Measurements from ENCODE around the gene TMC1. TPM values are rescaled to one million over a fixed set of nuclear protein-coding genes. Genes with fewer than 3 reads are reported as not detected.

Gene TMC1
- total and polyA plus RNA-seq, 2 of the 13 experiments (the other 11 are each of a cell fraction or from before 2014, with no cell fraction given), result 0.02 to 0.03 TPM

DNA sequence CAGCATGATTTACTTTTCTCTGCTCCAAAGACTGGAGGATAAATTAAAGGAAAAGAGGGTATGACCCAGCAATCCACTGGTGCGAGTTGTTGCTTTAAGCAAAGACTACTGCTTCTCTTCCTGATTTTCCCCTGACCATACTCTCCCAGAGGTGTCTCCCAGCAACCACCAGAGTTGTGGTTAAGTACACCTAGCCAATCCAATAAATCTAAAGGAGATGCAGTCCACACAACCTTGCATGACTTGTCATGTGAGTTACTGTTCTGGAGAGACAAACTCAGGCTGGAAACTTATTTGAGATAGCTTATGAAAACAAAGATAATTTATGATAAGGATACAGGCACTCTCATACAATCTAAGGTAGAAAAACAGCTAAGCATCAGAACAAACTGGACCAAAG, 11.9 kb downstream of the TMC1 start:
- no peak for ATAC-seq
- no peak overlapping the region for H3K9ac ChIP-seq (ENCODE audit: insufficient read depth, low read depth, low read length)
- no peaks in the 10 kb centered on the region for H3K4me1 ChIP-seq (ENCODE audit: insufficient read depth, low read length)
- BruUV-seq (replicated peaks), result no TSS peak
- in situ Hi-C loops (cut with HindIII; ENCODE audit: extremely low pct_ligation_motif_present, low pct_unique_long_range_greater_than_20kb) (no loop called here), intact Hi-C loops (cut with micrococcal nuclease; ENCODE audit: unreplicated experiment) (no loop called here)
- no peak overlapping the region for H3K4me3 ChIP-seq (replicated peaks in 1 of 3; ENCODE audit: insufficient read depth in 1 of 3, low read depth in 2 of 3, low read length in 3 of 3)
- ChIA-PET POLR2A (no interaction called here), CTCF (ENCODE audit: low intra/inter-chr PET ratio, low total read pairs) (no interaction called here)
- no peak overlapping the region for H3K4me2 ChIP-seq (ENCODE audit: low read depth, low read length)
- H3K9me3 ChIP-seq (ENCODE audit: low read length), result no peaks in the 10 kb centered on the region
- no peak overlapping the region for H2AFZ ChIP-seq (ENCODE audit: low read length)
- FAIRE-seq, result no peak
- H4K20me1 ChIP-seq (ENCODE audit: insufficient read depth, low read length), result no peaks in the 10 kb centered on the region
- no peaks in the 10 kb centered on the region for H3K79me2 ChIP-seq (ENCODE audit: insufficient read depth, low read length)
- H3K36me3 ChIP-seq (replicated peaks in 1 of 2; ENCODE audit: control insufficient read depth in 1 of 2, insufficient read depth in 2 of 2, low read length in 2 of 2), result no peaks in the 10 kb centered on the region
- H3K27me3 ChIP-seq (ENCODE audit: control insufficient read depth in 1 of 2, insufficient read depth in 2 of 2, low read length in 2 of 2), result no peaks in the 10 kb centered on the region
- WGBS (ENCODE audit: low lambda C conversion rate), result 12% methylated on average over 1 of the region's 1 CpG
- no peak overlapping the region for H3K27ac ChIP-seq (ENCODE audit: extremely low read length, insufficient read depth, low read length)
- no peak for DNase-seq (ENCODE audit: low spot score)
- TF ChIP-seq ZNF451 (CRISPR knock-in tag; IDR thresholded peaks at IDR 0.05), result no peak
- TF ChIP-seq, protein P1, sequence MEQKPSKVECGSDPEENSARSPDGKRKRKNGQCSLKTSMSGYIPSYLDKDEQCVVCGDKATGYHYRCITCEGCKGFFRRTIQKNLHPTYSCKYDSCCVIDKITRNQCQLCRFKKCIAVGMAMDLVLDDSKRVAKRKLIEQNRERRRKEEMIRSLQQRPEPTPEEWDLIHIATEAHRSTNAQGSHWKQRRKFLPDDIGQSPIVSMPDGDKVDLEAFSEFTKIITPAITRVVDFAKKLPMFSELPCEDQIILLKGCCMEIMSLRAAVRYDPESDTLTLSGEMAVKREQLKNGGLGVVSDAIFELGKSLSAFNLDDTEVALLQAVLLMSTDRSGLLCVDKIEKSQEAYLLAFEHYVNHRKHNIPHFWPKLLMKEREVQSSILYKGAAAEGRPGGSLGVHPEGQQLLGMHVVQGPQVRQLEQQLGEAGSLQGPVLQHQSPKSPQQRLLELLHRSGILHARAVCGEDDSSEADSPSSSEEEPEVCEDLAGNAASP (CRISPR knock-in tag; IDR thresholded peaks at IDR 0.05; ENCODE audit: borderline replicate concordance), result no peak
- no peak for TF ChIP-seq PTBP1 (IDR thresholded peaks at IDR 0.05; ENCODE audit: low read depth, low read length, poor library complexity, severe bottlenecking)
- no peak for TF ChIP-seq JARID2 (CRISPR knock-in tag; IDR thresholded peaks at IDR 0.05; ENCODE audit: insufficient replicate concordance)
- no peak for TF ChIP-seq NR1H2 (CRISPR knock-in tag; IDR thresholded peaks at IDR 0.05; ENCODE audit: borderline replicate concordance, low read depth)
- TF ChIP-seq ZNF589 (CRISPR knock-in tag; conservative IDR thresholded peaks at IDR 0.05), result no peak
- no peak for TF ChIP-seq ASH2L (IDR thresholded peaks at IDR 0.05; ENCODE audit: insufficient read length, low read depth, low read length)
- TF ChIP-seq MTA1 (CRISPR knock-in tag; IDR thresholded peaks at IDR 0.05; ENCODE audit: borderline replicate concordance), result no peak
- no peak for TF ChIP-seq ZNF562 (CRISPR knock-in tag; IDR thresholded peaks at IDR 0.05; ENCODE audit: borderline replicate concordance)
- TF ChIP-seq, protein P2, sequence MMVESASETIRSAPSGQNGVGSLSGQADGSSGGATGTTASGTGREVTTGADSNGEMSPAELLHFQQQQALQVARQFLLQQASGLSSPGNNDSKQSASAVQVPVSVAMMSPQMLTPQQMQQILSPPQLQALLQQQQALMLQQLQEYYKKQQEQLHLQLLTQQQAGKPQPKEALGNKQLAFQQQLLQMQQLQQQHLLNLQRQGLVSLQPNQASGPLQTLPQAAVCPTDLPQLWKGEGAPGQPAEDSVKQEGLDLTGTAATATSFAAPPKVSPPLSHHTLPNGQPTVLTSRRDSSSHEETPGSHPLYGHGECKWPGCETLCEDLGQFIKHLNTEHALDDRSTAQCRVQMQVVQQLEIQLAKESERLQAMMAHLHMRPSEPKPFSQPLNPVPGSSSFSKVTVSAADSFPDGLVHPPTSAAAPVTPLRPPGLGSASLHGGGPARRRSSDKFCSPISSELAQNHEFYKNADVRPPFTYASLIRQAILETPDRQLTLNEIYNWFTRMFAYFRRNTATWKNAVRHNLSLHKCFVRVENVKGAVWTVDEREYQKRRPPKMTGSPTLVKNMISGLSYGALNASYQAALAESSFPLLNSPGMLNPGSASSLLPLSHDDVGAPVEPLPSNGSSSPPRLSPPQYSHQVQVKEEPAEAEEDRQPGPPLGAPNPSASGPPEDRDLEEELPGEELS (CRISPR knock-in tag; IDR thresholded peaks at IDR 0.05), result no peak
- TF ChIP-seq, protein P3, sequence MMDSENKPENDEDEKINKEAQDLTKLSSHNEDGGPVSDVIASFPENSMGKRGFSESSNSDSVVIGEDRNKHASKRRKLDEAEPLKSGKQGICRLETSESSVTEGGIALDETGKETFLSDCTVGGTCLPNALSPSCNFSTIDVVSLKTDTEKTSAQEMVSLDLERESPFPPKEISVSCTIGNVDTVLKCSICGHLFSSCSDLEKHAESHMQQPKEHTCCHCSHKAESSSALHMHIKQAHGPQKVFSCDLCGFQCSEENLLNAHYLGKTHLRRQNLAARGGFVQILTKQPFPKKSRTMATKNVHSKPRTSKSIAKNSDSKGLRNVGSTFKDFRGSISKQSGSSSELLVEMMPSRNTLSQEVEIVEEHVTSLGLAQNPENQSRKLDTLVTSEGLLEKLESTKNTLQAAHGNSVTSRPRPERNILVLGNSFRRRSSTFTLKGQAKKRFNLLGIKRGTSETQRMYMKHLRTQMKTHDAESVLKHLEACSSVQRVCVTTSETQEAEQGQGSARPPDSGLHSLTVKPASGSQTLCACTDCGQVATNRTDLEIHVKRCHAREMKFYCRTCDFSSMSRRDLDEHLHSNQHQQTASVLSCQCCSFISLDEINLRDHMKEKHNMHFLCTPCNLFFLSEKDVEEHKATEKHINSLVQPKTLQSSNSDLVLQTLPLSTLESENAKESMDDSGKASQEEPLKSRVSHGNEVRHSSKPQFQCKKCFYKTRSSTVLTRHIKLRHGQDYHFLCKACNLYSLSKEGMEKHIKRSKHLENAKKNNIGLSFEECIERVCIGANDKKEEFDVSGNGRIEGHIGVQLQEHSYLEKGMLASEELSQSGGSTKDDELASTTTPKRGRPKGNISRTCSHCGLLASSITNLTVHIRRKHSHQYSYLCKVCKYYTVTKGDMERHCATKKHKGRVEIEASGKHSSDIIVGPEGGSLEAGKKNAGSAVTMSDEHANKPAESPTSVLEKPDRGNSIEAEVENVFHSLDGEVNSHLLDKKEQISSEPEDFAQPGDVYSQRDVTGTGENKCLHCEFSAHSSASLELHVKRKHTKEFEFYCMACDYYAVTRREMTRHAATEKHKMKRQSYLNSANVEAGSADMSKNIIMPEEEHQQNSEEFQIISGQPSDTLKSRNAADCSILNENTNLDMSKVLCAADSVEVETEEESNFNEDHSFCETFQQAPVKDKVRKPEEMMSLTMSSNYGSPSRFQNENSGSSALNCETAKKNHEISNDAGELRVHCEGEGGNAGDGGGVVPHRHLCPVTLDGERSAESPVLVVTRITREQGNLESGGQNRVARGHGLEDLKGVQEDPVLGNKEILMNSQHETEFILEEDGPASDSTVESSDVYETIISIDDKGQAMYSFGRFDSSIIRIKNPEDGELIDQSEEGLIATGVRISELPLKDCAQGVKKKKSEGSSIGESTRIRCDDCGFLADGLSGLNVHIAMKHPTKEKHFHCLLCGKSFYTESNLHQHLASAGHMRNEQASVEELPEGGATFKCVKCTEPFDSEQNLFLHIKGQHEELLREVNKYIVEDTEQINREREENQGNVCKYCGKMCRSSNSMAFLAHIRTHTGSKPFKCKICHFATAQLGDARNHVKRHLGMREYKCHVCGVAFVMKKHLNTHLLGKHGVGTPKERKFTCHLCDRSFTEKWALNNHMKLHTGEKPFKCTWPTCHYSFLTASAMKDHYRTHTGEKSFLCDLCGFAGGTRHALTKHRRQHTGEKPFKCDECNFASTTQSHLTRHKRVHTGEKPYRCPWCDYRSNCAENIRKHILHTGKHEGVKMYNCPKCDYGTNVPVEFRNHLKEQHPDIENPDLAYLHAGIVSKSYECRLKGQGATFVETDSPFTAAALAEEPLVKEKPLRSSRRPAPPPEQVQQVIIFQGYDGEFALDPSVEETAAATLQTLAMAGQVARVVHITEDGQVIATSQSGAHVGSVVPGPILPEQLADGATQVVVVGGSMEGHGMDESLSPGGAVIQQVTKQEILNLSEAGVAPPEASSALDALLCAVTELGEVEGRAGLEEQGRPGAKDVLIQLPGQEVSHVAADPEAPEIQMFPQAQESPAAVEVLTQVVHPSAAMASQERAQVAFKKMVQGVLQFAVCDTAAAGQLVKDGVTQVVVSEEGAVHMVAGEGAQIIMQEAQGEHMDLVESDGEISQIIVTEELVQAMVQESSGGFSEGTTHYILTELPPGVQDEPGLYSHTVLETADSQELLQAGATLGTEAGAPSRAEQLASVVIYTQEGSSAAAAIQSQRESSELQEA (CRISPR knock-in tag; IDR thresholded peaks at IDR 0.05; ENCODE audit: not compliant biosample characterization), result no peak
- TF ChIP-seq ZBTB7A (CRISPR knock-in tag; IDR thresholded peaks at IDR 0.05), result no peak
- TF ChIP-seq TEAD3 (CRISPR knock-in tag; optimal IDR thresholded peaks at IDR 0.05; ENCODE audit: borderline replicate concordance), result no peak
- no peak for TF ChIP-seq ZNF558 (CRISPR knock-in tag; IDR thresholded peaks at IDR 0.05; ENCODE audit: borderline replicate concordance)

Data from HepG2 (cell line).